GM12878 (cell line): Measurements from ENCODE around the gene LRBA. TPM values are rescaled to one million over a fixed set of nuclear protein-coding genes. Genes with fewer than 3 reads are reported as not detected.

Source experiments
- ATAC-seq: fragments of 200-7000 bp; cut with Tn5 transposase; 3 replicates; pipeline ENCODE4 v1.9.1; 2020; ENCODE audit warnings: mild to moderate bottlenecking, moderate library complexity
- BruUV-seq: library from RNA; stranded (reverse); fragments of 400-500 nt; replicated peaks from 2 replicates; lab custom pipeline; 2021; lab: Mats Ljungman, UMichigan
- CTCF ChIA-PET: fragments of 300-600 bp; sonication (Branson Sonifier 250); formaldehyde crosslinking; extraction: SDS; loops from one replicate; lab custom pipeline; 2021; ENCODE audit warnings: inconsistent platforms; lab: Yijun Ruan, JAX
- POLR2A ChIA-PET: fragments of 350-600 bp; formaldehyde crosslinking; extraction: SDS; loops from one replicate; lab custom pipeline; 2021; ENCODE audit warnings: inconsistent platforms; lab: Charles Lee
- RAD21 ChIA-PET: fragments of 300-600 bp; sonication (Branson Sonifier 250); formaldehyde crosslinking; loops from one replicate; lab custom pipeline; 2023; ENCODE audit warnings: antibody characterized with exemption; ENCODE audit not compliant: unreplicated experiment; lab: Charles Lee
- SMC1A ChIA-PET: fragments of 300-600 bp; sonication (Branson Sonifier 250); formaldehyde crosslinking; loops from one replicate; lab custom pipeline; 2023; ENCODE audit not compliant: unreplicated experiment, uncharacterized antibody; lab: Charles Lee
- DNase-seq: peaks from one replicate; pipeline ENCODE4 v3.0.0-alpha.2; 2011; ENCODE audit warnings: low read depth, low spot score
- FAIRE-seq: peaks from 3 replicates; lab custom pipeline; 2011; peaks lifted over from hg19 to GRCh38; lab: Jason Lieb, UNC
- H2AFZ ChIP-seq: 2 replicates; pipeline ENCODE4 v1.6.0; 2011; ENCODE audit warnings: low read depth, low read length, control low read depth; ENCODE audit not compliant: control insufficient read depth
- H3K27ac ChIP-seq: 2 replicates; pipeline ENCODE4 v1.5.1; 2011; ENCODE audit warnings: control low read depth; ENCODE audit not compliant: control insufficient read depth, insufficient read depth
- H3K27me3 ChIP-seq, 2 experiments: replicated peaks in 1 of 2; 2 replicates each; pipeline versions ENCODE4 v1.6.0 to v1.6.1; 2011; ENCODE audit warnings: low read length in 1 of 2; ENCODE audit not compliant: control insufficient read depth in 2 of 2, insufficient read depth in 2 of 2
- H3K36me3 ChIP-seq, 2 experiments: 2 replicates each; pipeline ENCODE4 v1.5.1; 2011; ENCODE audit warnings: low read length in 1 of 2; ENCODE audit not compliant: control insufficient read depth in 2 of 2, insufficient read depth in 2 of 2
- H3K4me1 ChIP-seq: 2 replicates; pipeline ENCODE4 v1.6.1; 2011; ENCODE audit warnings: mild to moderate bottlenecking, low read length, moderate library complexity, mixed read lengths; ENCODE audit not compliant: control insufficient read depth, insufficient read depth
- H3K4me2 ChIP-seq: 2 replicates; pipeline ENCODE4 v1.6.0; 2011; ENCODE audit warnings: control low read depth; ENCODE audit not compliant: control insufficient read depth, insufficient read depth
- H3K4me3 ChIP-seq: fragments of 200-600 bp; sonication (generic); 2 replicates; pipeline ENCODE4 v1.5.1; 2016
- H3K79me2 ChIP-seq: 2 replicates; pipeline ENCODE4 v1.6.0; 2011; ENCODE audit warnings: low read length; ENCODE audit not compliant: control insufficient read depth, insufficient read depth
- H3K9ac ChIP-seq: 2 replicates; pipeline ENCODE4 v1.8.0; 2011; ENCODE audit warnings: low read length, control low read depth, mixed read lengths; ENCODE audit not compliant: control insufficient read depth, insufficient read depth
- H3K9me3 ChIP-seq: replicated peaks from 3 replicates; pipeline ENCODE4 v1.5.1; 2011; ENCODE audit warnings: mild to moderate bottlenecking, low read length; ENCODE audit not compliant: control insufficient read depth, insufficient read depth
- H4K20me1 ChIP-seq: 2 replicates; pipeline ENCODE4 v1.6.0; 2011; ENCODE audit not compliant: control insufficient read depth, insufficient read depth
- CHD4 ChIP-seq: fragments of 200-600 bp; sonication (generic); IDR thresholded peaks from 2 replicates; pipeline ENCODE4 v1.6.1; 2016; ENCODE audit warnings: mild to moderate bottlenecking
- ESRRA ChIP-seq: IDR thresholded peaks from 2 replicates; pipeline ENCODE4 v1.6.1; 2012; ENCODE audit warnings: mild to moderate bottlenecking, low read length, improper control_type of control experiment
- FOXM1 ChIP-seq: IDR thresholded peaks from 2 replicates; pipeline ENCODE4 v1.6.1; 2012; ENCODE audit warnings: low read depth, mild to moderate bottlenecking, inconsistent platforms, low read length, moderate library complexity
- MAX ChIP-seq: IDR thresholded peaks from 2 replicates; pipeline ENCODE4 v1.6.1; 2012; ENCODE audit warnings: low read depth, low read length, improper control_type of control experiment
- MEF2A ChIP-seq: IDR thresholded peaks from 2 replicates; pipeline ENCODE4 v1.6.1; 2011; ENCODE audit warnings: low read depth, mild to moderate bottlenecking, low read length, moderate library complexity; ENCODE audit not compliant: insufficient read depth
- MTA3 ChIP-seq: IDR thresholded peaks from 2 replicates; pipeline ENCODE4 v1.6.1; 2012; ENCODE audit warnings: low read length, inconsistent platforms, borderline replicate concordance
- NBN ChIP-seq: fragments of 450-650 bp; IDR thresholded peaks from 2 replicates; pipeline ENCODE4 v1.6.1; 2016
- NFYB ChIP-seq: IDR thresholded peaks from 2 replicates; pipeline ENCODE4 v1.6.1; 2011; ENCODE audit warnings: low read depth, mild to moderate bottlenecking, low read length, improper control_type of control experiment, moderate library complexity; ENCODE audit not compliant: insufficient read depth
- RAD51 ChIP-seq: fragments of 450-650 bp; IDR thresholded peaks from 2 replicates; pipeline ENCODE4 v1.6.1; 2016; ENCODE audit warnings: moderate library complexity, mild to moderate bottlenecking, inconsistent platforms
- RBBP5 ChIP-seq: fragments of 200-600 bp; sonication (generic); conservative IDR thresholded peaks from 2 replicates; pipeline ENCODE4 v1.6.1; 2016
- RELB ChIP-seq: fragments of 450-650 bp; IDR thresholded peaks from 2 replicates; pipeline ENCODE4 v1.6.1; 2017; ENCODE audit warnings: low read depth, mild to moderate bottlenecking, moderate library complexity
- TCF12 ChIP-seq: IDR thresholded peaks from 2 replicates; pipeline ENCODE4 v1.6.1; 2011; ENCODE audit warnings: low read depth, mild to moderate bottlenecking, low read length
- ZNF274 ChIP-seq: IDR thresholded peaks from one replicate; pipeline ENCODE4 v1.8.0; 2011; ENCODE audit not compliant: insufficient read length, insufficient read depth
- WGBS: methylation state at CpG from one replicate; pipeline ENCODE4 v1.1.6; 2016; ENCODE audit warnings: low lambda C conversion rate; ENCODE audit not compliant: insufficient replicate concordance, insufficient coverage; ENCODE audit errors: missing lambda C conversion rate; 5-methylcytosine and 5-hydroxymethylcytosine counted together
- in situ Hi-C: fragments of 300-500 bp; cut with MboI; formaldehyde crosslinking; loops from 9 replicates; pipeline ENCODE4 v1.14.3; 2018; ENCODE audit warnings: mixed read lengths
- intact Hi-C: fragments of 100-400 bp; cut with micrococcal nuclease; formaldehyde crosslinking; loops from one replicate; pipeline ENCODE4 v1.14.2; 2022; ENCODE audit not compliant: unreplicated experiment
- polyA plus RNA-seq, 11 experiments: library from polyadenylated mRNA; depleted of rRNA in 4 of 11; unstranded in 6 of 11; stranded (reverse) in 5 of 11; fragments of >200 nt; fragmentation: Nextera tagmentation in 4 of 11; fragmentation: Illumina TruSeq in 1 of 11; extraction: Ambion mirVana in 4 of 11; extraction: Trizol in 1 of 11; gene quantifications; 1 replicate in 1 of 11; 2 replicates in 10 of 11; pipeline versions ENCODE4 v1.2.1 to v1.2.3, GENCODE V29; 2011 to 2016; ENCODE audit warnings: inconsistent platforms in 2 of 11, missing spikeins in 2 of 11, low read depth in 1 of 11
- total RNA-seq, 4 experiments: library from RNA; depleted of rRNA in 3 of 4; stranded (reverse); fragments of >200 nt in 3 of 4; fragmentation: Illumina TruSeq in 1 of 4; extraction: Trizol in 1 of 4; gene quantifications; 2 replicates each; pipeline versions ENCODE4 v1.2.1 to v1.2.3, GENCODE V29; 2013 to 2021
- TF ChIP-seq, protein P1 (sequence below): IDR thresholded peaks from 2 replicates; pipeline ENCODE4 v1.6.1; 2011; ENCODE audit warnings: borderline replicate concordance, low read depth, mild to moderate bottlenecking, moderate library complexity, mixed read lengths, low read length; ENCODE audit not compliant: insufficient read depth; ENCODE audit errors: extremely low read length
- TF ChIP-seq, protein P2 (sequence below): fragments of 450-650 bp; IDR thresholded peaks from 2 replicates; pipeline ENCODE4 v1.6.1; 2014; ENCODE audit warnings: mild to moderate bottlenecking

Gene LRBA
- total and polyA plus RNA-seq, 10 of the 15 experiments (the other 5 are each of a cell fraction or from before 2014, with no cell fraction given) = 20.3 to 93.4 (median 55.0) TPM

DNA sequence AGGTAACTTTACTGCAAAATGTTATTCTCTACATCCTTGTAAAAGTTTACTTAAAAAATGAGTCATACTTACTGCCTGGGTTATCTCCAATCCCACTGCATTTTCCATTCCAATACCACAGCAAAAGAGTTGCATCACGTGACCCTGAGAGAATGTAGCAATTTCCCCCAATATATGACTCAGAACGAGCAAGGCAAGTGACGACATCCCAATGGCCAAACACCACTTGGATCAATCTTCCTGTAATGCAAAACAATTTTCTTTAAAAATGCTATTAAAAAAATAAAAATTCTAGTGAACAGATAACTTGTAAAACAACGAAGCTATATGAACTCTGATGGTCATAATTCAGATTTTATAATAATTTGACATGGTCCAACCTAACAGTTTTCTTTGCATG lies 712.5 kb downstream of the LRBA start:
- WGBS = 83% methylated on average over 4 of the region's 4 CpGs
- H3K4me2 ChIP-seq = no peak overlapping the region
- in situ Hi-C loops = no loop called here
- no peaks in the 10 kb centered on the region for H3K4me1 ChIP-seq
- no peaks in the 10 kb centered on the region for H3K36me3 ChIP-seq
- ChIA-PET POLR2A (no interaction called here), SMC1A (interaction anchor here (0.7 to 3.2 kb wide), 2 partner anchors 564 to 565 kb away, joined by 4 to 31 read pairs; no protein-coding TSS in a partner anchor), RAD21 (interaction anchor here (0.9 to 3.0 kb wide), 2 partner anchors 9 to 564 kb away, joined by 3 to 17 read pairs; no protein-coding TSS in a partner anchor), CTCF (no interaction called here)
- H3K27me3 ChIP-seq = no peaks in the 10 kb centered on the region
- no peak for FAIRE-seq
- no peaks in the 10 kb centered on the region for H3K9me3 ChIP-seq
- no peak overlapping the region for H2AFZ ChIP-seq
- no peaks in the 10 kb centered on the region for H4K20me1 ChIP-seq
- no TSS peak for BruUV-seq
- intact Hi-C loops = no loop called here
- no peak overlapping the region for H3K9ac ChIP-seq
- no peak overlapping the region for H3K27ac ChIP-seq
- no peak for ATAC-seq
- H3K79me2 ChIP-seq = no peaks in the 10 kb centered on the region
- DNase-seq = no peak
- TF ChIP-seq MEF2A (no peak), RAD51 (peak; percentile 73; the same call in 1 of the 2 replicates)
- TF ChIP-seq, protein P1, sequence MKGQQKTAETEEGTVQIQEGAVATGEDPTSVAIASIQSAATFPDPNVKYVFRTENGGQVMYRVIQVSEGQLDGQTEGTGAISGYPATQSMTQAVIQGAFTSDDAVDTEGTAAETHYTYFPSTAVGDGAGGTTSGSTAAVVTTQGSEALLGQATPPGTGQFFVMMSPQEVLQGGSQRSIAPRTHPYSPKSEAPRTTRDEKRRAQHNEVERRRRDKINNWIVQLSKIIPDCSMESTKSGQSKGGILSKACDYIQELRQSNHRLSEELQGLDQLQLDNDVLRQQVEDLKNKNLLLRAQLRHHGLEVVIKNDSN = peak; percentile 18
- no peak overlapping the region for H3K4me3 ChIP-seq

DNA sequence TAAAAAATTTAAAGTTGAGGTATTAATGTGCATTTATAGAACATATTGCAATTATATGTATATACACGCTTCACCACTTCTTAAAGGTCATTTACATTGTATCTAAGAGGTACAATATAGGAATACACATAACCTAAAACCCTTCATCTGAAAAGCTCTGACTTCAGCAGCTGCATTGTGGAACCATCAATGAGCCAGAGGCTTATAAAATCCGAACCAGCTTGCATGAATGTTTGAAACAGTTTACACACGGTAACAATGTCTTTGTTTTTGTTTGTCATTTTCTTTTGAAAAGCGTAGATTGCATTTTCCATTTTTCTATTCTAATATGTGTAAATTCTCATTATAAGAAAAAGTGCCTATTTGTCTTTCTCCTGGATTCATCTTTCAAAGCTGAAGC lies 715.3 kb downstream of the LRBA start:
- intact Hi-C loops = loop anchor here (10.0 kb wide), 1 partner anchor 295 kb away; no protein-coding TSS in a partner anchor
- no peaks in the 10 kb centered on the region for H4K20me1 ChIP-seq
- no peak for TF ChIP-seq RBBP5
- TF ChIP-seq RELB = no peak
- TF ChIP-seq CHD4 = no peak
- TF ChIP-seq ZNF274 = no peak
- TF ChIP-seq ESRRA = no peak
- no peak for TF ChIP-seq MAX
- TF ChIP-seq, protein P2, sequence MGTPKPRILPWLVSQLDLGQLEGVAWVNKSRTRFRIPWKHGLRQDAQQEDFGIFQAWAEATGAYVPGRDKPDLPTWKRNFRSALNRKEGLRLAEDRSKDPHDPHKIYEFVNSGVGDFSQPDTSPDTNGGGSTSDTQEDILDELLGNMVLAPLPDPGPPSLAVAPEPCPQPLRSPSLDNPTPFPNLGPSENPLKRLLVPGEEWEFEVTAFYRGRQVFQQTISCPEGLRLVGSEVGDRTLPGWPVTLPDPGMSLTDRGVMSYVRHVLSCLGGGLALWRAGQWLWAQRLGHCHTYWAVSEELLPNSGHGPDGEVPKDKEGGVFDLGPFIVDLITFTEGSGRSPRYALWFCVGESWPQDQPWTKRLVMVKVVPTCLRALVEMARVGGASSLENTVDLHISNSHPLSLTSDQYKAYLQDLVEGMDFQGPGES = no peak
- no peak for TF ChIP-seq NFYB
- no peak for TF ChIP-seq MTA3
- TF ChIP-seq NBN = no peak
- no peak for TF ChIP-seq FOXM1
- TF ChIP-seq TCF12 = no peak

More for the DNA sequence above, 715.3 kb downstream of the LRBA start:
- Histone ChIP-seq H3K36me3 (no peaks in the 10 kb centered on the region), H3K4me3 (no peak overlapping the region), H3K27me3 (no peaks in the 10 kb centered on the region), H3K9me3 (no peaks in the 10 kb centered on the region), H2AFZ (no peak overlapping the region), H3K4me1 (no peaks in the 10 kb centered on the region), H3K4me2 (no peak overlapping the region), H3K27ac (no peak overlapping the region), H3K79me2 (no peaks in the 10 kb centered on the region), H3K9ac (no peak overlapping the region)
- ATAC-seq (no peak), DNase-seq (no peak), FAIRE-seq (no peak)
- 96% methylated on average over 4 of the region's 4 CpGs for WGBS
- POLR2A ChIA-PET = no interaction called here
- CTCF ChIA-PET = interaction anchor here (1.1 to 9.5 kb wide), 3 partner anchors 568 to 669 kb away, joined by 3 to 107 read pairs (median 5); no protein-coding TSS in a partner anchor
- RAD21 ChIA-PET = interaction anchor here (3.0 kb wide), 1 partner anchor 567 kb away, joined by 17 read pairs; no protein-coding TSS in a partner anchor
- SMC1A ChIA-PET = interaction anchor here (3.2 kb wide), 1 partner anchor 567 kb away, joined by 31 read pairs; no protein-coding TSS in a partner anchor
- in situ Hi-C loops = loop anchor here (5.0 kb wide), 1 partner anchor 572 kb away; no protein-coding TSS in a partner anchor
- BruUV-seq = no TSS peak
